Esophagus squamous epithelium (tissue), 4 donors: Measurements from ENCODE around the gene SPDYE4.

ENCODE experiments used
- CTCF ChIP-seq, 6 experiments: fragments of 450-650 bp in 4 of 6; fragments of 200-600 bp in 2 of 6; sonication (generic) in 2 of 6; IDR thresholded peaks; one replicate each; pipeline ENCODE4 v1.5.1; 2016 to 2019; ENCODE audit warnings: antibody characterized with exemption in 6 of 6, mild to moderate bottlenecking in 4 of 6, moderate library complexity in 4 of 6
- POLR2A ChIP-seq, 4 donors: fragments of 450-650 bp; IDR thresholded peaks; one replicate each; pipeline ENCODE4 v1.6.1; 2017; ENCODE audit warnings: antibody characterized with exemption in 4 of 4, mild to moderate bottlenecking in 4 of 4, moderate library complexity in 3 of 4

GRCh38 chr17:8801135-8801840 is 42.9 kb upstream of the SPDYE4 start:
- TF ChIP-seq POLR2A (IDR thresholded peaks at IDR 0.05) = no peak
- no peak for TF ChIP-seq CTCF (IDR thresholded peaks at IDR 0.05)
